Activated gamma-delta T cell (primary cell): Measurements from ENCODE around the gene CNGB1.
"Not testable (repeated sequence)": the region's sequence is repeated elsewhere in the genome, so short reads cannot be mapped to it uniquely, and the experiment has no call there.

Experiments used
- DNase-seq: peaks from one replicate; lab custom pipeline; 2025; lab: John Stamatoyannopoulos, UW

CNGB1 gene

DNA sequence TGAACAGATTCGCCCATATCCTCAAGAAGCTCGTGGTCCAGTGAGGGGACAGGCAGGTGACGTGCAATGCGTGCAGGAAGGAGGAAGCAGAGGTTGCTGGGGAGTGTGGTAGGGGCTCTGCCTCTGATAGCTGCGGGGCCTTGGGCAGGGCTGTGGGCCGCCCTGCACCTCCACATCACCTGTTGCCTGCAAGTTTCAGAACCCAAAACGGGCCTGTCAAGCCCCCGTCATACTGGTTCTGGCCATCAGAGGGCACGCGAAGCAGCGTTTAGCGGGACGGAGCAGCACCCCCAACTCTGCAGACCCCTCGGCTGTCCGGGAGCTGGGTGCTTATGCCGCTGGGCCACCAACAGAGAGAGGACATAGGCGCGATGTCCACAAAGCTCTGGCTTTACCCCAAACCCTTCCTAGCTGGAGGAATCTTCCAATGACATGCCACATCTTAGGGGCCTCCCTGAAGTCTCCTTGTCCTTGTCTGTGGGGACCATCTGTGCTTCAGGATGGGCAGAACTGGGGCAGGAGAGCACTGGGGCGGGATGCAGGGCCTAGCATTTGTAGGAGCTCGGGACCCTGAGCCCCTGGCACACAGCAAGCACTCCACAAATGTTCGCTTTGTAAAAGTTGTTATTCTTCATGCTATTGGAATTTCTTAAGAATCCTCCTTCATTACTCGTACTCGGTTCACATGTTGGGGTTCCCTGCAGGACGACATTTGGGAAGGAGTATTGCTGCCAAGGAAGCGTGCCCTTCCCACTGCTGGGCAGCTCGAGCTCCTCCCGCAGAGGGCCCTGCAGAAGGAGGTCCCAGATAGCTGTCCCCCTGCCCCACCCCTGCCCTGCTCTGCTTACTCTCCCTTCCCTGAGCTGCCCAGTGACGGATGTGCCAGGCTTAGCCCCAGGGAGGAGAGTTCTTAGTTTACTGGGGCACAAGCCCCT lies 64.3 kb downstream of the CNGB1 start:
- DNase-seq, result no peak

DNA sequence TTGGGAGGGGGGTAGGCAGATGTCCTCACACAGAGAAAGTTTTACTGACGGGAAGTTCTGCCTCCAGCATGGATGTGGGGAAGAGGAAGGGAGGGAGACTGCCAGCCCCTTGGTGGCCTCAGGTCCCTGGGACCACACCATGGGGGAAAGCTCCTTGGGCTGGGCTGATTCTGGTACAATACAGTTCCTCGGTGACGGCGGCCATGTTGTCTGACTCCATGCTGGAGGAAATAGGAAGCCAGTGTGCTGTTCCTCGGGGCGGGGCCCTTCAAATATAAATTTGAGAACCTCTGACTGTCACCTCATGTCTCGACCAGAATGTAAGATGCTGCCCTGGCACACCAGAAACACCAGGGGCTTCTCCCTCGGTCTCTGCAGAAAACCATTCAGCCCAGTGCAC lies 66.8 kb downstream of the CNGB1 start:
- DNase-seq, result no peak

DNA sequence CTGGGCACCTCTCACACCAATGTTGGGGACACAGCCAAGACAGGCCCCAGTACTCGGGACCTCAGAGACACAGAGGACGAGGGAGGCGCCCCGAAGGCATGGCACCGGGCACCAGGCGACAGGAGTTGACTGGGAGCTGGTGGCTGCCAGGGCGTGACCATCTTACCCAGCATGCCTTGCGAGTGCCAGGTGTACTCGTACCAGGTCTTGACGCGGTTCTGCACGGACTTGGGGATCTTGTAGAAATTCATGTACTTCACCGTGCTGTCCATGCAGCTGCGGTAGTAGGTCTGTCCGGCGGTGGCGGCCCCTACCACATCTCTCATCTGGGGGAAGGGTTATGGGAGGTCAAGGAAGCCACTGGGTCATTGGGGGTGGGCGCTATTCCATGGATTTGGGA lies 67.3 kb downstream of the CNGB1 start:
- DNase-seq, result no peak

DNA sequence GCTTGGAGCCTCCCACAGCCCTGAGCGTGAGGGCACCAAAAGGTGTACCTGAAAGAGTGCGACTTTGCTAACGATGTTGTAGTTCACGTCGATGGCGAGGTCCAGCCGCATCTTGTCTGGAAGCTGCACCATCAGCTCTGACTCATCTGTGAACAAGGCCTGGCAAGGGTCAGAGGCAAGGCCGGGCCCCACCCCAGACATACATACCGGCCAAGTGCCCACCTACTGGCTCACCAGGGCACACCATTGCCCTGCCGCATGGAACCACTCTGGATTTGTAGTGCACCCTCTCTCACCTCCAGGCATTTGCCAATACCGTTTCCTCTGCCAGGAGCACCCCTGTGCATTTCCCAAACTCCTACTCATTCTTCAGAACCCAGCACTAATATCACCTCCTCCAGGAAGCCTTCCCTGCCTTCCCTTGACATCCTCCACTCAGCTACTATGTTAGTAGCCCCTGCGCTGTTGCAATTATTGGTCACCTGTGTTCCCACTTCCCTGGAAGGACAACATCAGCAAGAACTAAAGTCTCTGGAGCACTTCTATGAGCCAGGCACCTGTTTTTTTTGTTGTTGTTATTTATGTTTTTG lies 69.4 kb downstream of the CNGB1 start:
- no peak for DNase-seq

DNA sequence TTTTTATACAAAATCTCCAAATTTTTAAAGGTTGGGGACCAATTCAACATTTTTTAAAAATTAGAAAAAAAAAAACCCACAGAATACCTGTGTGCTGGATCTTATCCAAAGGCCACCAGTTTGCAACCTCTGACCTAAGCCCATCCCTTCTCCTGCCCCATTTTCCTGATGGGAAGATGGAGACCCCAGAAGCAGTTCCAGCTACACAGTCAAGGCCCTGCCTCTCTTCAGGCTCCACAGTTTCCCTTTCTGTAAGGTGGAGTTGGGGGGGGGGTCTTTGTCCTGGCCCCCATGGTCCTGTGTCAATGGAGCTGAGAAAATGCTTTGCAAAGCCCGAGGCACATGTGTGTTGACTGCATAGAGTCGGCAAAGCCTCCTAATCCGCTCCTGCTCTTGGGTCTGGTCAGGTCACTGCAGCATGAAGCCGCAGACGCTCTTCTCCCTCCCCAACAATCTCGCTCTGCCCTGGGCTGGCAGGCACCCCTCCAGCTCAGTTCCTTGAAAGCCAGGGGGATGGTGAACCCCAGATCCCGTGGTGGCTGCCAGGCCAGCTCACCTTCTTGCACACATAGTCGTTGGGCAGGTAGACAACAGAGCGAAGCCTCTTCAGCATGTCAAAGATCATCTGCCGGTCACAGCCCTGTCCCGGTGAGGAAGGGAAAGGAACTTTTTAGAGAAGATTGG lies 70.0 kb downstream of the CNGB1 start:
- no peak for DNase-seq

DNA sequence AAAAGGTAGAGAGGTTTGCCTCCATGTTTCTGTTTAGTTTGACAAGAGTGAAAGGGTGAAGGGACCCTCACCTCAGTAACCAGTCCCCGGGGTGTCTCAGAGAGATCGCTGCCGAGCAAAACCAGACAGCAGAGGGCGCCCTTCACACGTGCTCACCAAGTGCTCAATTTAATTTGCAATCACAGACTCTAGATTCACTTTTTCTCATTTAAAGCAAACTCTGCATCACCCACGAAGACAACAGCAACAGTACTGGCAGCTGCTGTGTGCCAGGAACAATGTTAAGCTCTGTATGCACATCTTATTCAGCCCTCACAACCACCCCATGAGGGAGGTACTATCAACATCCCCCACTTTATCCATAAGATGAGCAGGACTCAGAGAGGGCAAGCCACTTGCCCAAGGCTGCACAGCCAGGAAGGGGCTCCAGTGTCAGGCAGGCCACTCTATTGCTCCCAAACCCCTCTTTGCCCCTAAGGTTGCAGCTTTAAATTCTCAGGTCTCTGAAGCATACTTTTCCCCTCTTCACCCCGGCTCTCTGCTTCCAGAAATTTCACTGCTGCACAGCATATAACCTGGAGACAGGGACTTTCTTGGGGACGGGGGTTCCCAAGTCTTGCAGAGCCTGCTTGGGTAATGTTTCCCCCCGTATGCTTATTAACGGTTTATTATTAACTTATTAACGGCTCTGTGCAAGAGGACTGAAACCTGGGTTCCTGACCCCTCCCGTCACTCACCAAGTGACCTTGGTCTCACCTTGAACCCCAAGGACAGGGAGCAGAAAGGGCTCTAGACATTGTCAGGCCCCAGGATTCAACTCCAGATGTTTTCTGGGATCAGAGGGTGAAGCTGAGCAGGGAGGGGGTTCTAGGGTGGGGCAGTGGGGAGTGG lies 70.9 kb downstream of the CNGB1 start:
- no peak for DNase-seq

DNA sequence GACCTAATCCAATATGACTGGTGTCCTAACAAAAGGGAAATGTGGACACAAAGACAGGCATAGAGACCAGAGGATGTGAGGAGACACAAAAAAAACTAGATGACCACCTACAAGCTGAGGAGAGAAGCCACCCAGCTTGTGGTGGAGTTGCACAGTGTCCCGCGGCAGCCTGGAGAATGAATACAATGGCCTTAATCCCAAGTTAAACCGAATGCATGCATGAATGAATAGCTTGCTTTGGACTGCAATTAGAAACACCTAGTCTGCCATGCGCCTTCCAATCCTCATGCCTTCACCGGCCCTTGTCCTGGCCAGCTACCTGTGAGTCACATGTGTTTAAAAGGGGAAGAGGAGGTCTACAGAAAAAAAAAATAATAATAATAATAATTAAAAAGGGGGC lies 72.0 kb downstream of the CNGB1 start:
- DNase-seq, result no peak

DNA sequence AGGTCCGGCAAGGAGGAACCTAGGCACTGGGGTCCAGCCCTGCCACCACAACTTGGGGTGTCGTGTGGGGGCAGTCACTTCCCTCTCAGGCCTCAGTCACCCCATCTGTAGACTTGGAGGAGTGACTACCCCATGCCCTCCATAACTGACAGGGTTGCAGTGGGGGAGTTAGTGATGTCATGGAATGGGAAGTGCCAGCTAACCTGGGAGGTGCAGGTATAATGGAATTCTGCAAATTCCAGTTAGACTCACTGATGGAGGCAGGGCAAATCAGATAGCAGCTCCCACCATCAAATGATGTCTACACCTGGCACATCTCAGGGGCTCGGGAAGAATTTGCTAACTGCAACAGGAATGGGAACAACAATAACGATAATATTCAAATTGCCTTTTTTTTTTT lies 72.9 kb downstream of the CNGB1 start:
- DNase-seq, result no peak

DNA sequence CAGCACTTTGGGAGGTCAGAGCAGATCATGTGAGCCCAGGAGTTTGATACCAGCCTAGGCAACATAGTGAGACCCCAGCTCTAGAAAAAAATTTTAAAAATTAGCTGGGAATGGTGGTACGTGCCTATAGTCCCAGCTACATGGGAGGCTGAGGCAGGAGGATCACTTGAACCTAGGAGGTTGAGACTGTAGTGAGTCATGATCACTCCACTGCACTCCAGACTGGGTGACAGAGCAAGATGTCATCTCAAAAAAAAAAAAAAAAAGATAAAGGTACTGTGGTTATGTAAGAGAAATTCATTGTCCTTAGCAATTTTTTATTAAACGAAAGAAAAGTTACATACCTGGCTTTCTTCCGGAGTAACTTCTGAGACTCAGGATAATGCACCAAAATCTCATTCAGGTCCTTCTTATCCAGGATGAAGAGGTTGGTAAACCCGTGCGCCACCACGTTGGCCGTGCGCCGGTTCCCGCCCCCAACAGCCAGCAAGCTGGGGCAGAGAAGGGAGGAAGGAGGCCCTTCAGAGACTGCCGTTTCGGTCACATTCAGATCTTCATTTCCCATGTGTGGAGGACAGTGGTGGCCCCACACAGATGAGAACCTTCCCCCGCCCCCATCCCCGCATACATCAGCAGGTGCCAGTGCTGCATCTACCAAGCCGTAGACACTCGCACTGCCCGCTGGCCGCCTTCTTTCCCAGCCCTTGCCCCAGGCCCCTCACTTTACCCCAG lies 73.7 kb downstream of the CNGB1 start:
- DNase-seq, result no peak

DNA sequence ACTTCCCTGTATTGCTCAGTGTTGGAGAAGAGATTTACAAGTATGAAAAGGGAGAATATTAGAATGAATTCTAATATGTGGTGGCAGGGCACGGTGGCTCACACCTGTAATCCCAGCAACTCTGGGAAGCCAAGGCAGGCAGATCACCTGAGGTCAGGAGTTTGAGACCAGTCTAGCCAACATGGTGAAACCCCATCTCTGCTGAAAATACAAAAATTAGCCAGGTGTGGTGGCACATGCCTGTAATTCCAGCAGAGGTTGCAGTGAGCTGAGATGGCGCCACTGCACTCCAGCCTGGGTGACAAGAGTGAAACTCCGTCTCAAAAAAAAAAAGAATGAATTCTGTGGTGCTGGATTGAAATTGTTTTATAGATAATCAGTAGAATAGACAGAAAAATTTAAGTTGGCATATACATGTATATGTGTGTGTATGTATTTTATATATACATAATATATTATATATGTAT lies 75.8 kb downstream of the CNGB1 start:
- DNase-seq, result not testable (repeated sequence)

DNA sequence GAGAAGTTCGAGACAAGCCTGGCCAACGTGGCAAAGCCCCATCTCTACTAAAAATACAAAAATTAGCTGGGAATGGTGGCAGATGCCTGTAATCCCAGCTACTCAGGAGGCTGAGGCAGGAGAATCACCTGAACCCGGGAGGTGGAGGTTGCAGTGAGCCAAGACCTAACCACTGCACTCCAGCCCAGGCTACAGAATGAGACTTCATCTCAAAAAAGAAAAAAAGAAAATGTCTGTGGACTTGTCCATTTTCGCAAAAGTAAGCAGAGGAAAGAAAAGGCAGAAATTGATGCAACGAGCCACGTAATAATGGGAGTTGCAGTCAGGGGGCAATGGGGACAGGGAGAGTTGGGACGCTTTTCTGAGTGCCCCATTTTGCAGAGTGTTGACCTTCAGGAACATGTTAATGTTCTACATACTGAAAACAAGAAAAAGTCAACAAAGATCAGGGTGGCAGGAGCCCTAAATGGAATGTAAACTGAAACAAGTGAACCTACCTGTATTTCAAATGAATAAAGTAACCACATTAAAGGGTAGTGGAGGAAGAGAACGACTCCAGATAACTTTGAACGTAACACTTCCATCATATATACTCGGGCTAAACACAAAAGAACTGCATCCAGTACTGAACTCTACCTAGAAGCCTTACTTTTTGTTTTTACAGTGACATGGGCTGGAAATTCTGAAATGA lies 76.4 kb downstream of the CNGB1 start:
- DNase-seq, result no peak

DNA sequence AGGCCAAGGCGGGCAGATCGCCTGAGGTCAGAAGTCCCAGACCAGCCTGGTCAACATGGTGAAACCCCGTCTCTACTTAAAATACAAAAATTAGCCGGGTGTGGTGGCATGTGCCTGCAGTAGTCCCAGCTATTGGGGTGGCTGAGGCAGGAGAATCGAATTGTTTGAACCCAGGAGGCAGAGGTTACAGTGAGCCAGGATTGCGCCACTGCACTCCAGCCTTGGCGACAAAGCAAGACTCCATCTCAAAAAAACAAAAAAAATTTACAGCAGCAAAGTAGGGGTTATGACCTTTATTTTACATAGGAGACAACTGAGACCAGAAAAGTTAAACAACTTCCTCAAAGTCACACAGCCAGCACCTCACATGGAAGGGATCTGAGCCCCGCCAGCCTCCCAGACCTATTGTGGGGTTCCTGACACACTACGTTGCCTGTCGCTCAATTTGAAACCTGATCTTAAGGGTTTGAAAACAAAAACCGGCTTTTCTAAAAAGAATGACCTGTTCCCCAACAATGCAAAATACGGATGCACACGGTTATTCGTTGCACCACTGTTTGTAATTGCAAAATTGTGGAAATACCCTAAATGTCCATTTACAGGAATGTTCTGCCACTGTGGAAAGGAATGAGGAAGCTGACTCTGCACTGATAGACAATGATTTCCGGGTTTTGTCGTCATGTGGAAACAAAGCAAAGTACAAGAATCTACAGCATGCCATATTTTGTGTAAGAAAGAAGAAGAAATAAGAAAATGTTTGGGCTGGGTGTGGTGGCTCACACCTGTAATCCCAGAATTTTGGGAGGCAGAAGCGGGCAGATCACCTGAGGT lies 77.2 kb downstream of the CNGB1 start:
- DNase-seq, result no peak

DNA sequence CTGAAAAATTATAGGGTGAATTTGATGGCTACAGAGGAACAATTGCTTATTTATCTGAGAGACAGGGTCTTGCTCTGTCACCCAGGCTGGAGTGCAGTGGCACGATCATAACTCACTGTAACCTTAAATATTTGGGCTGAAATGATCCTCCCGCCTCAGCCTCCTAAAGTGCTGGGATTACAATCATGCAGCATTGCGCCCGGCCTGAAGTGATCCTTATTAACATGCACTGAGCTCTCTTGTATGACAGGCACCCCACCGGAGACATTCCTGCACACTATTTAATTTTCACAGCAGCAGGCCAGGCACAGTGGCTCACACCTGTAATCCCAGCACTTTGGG lies 77.7 kb downstream of the CNGB1 start:
- DNase-seq, result no peak

DNA sequence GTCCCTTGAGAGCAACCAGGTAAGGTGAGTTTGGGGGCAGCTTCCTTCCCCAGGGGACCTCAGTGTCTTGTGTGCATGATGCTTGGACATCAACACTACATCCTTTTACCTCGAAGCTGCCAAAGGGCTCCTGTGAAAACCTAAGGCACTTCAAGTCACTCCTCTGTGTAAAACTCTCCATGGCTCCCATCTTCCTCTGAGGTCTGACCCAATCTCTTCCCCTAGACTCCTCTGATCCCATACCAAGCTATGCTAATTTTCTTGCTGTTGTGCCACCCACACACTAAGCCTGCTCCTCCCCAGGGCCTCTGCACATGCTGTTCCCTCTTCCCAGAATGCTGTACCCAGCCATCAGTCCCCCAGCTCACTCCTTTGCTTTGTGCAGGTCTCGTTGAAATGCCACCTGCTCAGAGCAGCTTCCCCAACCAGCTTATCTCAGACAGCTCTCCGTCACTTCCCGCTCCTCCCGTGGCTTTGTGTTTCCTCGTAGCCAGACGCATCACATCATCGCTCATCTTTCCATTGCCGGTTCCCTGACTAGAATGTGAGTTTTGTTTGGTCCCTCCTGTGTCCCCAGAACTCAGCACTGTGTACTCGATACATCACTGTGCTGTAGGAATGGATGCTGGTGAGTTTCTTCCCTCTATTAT lies 78.4 kb downstream of the CNGB1 start:
- no peak for DNase-seq

DNA sequence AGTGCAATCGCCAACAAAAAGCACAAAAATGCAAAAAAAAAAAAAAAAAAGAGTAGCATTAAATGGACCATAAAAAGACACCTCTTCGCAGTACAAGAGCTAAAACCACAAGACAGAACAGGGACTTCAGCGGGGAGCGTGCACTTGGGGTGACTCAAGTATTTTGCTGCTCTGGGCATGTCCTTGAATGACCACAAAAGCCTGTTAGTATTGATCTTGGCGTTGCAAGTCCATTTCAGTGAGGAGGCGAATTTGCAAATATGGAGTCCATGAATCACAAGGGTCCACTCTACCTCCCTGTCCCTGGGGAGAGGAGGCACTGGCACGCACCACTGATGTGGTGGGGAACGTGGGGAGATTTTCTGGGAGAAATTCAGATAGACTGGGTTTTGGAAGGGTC lies 78.9 kb downstream of the CNGB1 start:
- no peak for DNase-seq

DNA sequence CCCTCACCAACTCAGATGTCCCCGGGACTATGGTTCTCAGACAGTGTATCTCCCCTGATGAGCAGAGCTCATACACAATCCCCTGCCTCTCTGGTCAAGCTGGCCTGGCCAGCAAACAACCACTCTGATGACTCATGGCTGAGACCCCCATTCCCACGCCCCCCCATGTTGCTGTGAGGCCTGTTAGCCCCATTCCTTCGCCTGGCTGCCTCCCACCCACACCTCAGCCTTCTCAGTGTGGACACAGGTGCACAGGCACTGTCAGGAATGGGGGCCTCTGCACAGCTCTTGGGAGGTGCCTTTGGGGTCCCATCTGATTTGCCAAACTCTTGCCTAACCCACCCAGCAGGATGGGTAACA lies 80.2 kb downstream of the CNGB1 start:
- no peak for DNase-seq

DNA sequence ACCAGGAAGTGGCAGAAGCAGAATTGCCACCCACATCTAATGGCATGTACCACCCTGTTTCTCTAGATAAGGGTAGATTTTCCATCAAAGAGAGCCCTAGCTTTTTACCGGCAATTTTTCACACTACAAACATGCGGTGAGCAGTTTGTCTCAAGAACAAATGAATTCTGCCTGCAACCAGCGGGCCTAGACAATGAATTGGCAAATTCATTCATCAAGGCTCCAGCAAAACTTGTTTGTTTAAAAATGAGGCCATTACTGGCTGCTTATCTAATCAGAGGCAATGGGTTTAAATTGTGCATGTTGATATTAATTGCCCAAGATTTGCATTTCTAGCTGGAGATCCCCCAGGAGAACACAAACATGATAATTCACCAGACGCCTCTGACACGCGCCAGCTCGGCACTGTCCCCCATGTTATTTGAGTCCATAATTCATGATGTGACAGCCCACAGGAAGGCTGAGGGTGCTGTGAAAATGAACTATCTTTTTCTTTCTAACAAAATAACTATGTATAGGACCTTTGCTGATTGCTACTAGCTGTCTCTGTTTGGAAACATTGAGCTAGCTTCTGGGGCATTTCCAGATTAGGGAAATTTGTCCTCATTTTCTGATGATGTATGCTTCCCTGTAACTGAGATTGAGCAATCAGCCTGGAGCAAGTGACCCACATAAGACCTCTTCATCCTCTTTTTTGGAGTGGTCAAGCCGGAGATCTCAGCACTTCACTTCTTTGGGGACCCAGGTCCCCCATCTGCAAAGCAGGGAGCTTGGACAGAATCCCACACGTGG lies 80.8 kb downstream of the CNGB1 start:
- no peak for DNase-seq

DNA sequence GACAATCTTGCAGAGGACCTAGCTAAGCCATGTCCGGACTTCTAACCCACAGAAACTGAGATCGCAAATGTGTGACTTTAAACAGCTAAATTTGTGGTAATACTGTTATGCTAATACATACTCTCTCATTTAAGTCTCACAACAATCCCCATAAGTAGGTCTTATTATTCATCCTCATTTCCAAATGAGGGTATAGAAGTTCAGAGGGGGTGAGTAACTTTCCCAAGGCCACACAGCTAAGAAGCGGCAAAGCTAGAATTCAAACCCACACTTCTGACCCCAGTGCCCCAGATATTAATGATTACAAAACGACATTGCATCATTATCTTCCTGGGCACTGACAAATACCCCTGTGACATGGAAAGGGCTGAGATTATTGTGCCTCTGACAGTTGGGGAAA lies 81.4 kb downstream of the CNGB1 start:
- no peak for DNase-seq

DNA sequence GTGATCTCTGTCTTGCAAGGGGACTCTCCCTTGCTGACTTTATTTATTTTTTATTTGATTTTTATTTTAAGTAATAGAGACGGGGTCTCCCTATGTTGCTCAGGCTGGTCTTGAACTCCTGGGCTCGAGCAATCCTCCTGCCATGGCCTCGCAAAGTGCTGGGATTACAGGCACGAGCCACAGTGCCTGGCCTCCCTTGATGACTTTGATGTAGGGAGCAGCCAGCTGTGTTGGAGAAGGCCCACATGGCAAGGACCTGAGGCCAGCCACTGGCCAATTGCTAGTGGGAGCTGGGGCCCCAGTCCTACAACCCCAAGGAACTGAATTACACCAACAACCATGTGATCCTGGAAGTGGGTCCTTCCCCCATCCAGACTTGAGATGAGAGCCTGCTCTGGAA lies 81.8 kb downstream of the CNGB1 start:
- no peak for DNase-seq
